Activated naive CD8-positive, alpha-beta T cell treated with anti-CD3 and anti-CD28 coated beads, Interleukin-2, amount 50 U/mL, for 16 hours (primary cell): ENCODE data around the gene SEPTIN1.
A peak's percentile ranks its signal among the peaks of the same experiment; 100 is the strongest.
"Not testable (repeated sequence)": the region's sequence is repeated elsewhere in the genome, so short reads cannot be mapped to it uniquely, and the experiment has no call there.

Experiments
- DNase-seq: peaks from one replicate; pipeline ENCODE4 v3.0.0-alpha.2; 2020; ENCODE audit warnings: low read depth, low spot score

SEPTIN1 gene

DNA sequence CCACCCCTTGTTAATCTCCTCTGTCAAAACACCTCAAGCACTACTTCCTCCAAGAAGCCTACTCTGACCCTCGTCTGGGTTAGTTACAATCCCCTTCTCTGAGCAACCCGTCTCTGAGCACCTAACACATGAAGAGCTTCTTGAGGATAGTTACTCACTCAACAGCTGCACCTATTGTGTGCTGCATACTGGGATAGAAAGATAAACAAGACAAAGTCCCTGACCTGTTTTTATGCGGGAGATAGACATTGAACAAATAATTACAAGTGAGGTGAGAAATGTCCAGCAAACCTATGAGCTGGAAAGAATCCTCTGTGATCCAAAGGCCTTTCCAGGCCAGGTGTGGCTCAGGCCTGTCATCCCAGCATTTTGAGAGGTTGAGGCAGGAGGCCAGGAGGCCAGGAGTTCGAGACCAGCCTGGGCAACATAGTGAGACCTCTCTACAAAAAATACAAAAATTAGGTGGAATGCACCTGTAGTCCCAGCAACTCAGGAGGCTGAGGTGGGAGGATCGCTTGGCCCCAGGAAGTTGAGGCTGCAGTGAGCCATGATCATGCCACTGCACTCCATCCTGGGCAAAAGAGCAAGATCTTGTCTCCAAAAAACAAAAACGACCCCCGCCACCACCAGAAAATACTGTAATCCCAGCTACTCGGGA lies 19.5 kb upstream of the SEPTIN1 start:
- DNase-seq, result no peak

DNA sequence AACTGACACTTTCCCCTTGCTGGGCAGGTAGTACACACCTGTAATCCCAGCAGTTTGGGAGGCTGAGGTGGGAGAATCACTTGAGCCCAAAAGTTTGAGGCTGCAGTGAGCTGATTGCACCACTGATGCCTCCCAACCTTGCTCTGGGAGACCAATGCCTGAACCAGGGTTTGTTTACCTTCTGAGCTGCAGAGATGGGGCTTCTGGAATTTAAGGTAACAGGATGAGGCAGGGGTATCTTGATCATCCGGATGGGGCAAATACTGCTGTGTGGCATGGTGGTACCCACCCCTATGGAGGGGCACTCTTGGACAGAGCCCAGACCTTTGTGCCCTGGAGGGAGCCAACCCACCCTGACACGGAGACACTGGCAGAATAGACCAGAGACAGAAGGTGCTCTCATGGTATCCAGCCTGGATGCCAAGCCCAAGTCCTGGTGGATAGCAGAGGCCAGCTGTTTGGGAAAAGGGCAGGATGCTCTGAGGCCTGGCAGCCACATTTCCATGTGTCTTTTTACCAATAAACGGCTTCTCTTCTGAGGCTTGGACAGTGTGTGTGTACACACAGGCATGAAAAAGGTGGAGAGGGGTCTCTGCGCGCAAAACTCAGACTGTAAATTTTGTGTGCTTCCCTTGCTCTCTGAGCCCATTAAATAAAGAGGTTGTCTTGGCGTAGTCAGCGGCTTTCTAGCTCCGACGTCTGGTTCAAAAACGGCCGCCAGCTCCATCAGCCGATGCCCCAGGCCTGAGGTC lies 17.2 kb upstream of the SEPTIN1 start:
- no peak for DNase-seq

DNA sequence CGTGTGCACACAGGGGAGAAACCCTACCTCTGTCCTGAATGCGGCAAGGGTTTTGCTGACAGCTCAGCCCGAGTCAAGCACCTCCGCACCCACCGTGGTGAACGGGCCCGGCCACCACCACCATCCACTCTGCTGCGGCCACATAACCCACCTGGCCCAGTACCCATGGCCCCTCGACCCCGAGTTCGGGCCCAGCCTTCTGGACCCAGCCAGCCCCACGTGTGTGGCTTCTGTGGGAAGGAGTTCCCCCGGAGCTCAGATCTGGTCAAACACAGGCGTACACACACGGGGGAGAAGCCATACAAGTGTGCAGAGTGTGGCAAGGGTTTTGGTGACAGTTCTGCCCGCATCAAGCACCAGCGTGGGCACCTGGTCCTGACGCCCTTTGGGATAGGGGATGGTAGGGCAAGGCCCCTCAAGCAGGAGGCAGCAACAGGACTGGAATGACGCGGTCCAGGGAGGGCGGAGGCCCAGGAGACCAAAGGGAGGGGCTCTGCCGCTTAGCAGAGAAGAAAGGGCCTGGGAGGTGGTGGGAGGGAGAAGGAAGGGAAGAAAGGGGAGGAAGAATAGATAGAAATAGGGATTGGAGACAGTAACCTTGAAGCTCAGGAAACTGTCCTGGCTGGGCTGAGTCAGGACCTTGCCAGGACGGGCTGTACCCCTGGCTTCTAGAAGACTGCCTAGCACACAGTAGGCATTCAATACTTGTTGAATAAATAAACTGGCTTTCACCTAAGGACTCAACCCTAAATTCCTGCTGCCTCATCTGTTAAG lies 16.5 kb upstream of the SEPTIN1 start:
- DNase-seq, result no peak

DNA sequence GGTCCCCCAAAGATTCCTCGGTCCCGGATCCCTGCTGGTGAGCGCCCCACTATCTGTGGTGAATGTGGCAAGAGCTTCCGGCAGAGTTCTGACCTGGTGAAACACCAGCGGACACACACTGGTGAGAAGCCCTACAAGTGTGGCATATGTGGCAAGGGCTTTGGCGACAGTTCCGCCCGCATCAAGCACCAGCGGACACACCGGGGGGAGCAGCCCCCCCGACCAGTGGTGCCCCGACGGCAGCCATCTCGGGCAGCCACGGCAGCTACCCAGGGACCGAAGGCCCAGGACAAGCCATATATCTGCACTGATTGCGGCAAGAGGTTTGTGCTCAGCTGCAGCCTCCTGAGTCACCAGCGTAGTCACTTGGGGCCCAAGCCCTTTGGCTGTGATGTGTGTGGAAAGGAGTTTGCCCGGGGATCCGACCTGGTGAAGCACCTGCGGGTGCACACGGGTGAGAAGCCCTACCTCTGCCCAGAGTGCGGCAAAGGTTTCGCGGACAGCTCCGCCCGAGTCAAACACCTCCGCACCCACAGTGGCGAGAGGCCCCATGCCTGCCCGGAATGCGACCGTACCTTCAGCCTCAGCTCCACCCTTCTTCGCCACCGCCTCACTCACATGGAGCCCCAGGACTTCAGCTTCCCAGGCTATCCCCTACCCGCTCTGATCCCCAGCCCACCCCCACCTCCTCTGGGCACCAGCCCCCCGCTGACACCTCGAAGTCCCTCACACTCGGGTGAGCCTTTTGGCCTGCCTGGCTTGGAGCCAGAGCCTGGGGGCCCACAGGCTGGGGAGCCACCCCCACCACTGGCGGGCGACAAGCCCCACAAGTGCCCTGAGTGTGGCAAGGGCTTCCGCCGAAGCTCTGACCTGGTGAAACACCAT lies 15.7 kb upstream of the SEPTIN1 start:
- DNase-seq, result no peak

DNA sequence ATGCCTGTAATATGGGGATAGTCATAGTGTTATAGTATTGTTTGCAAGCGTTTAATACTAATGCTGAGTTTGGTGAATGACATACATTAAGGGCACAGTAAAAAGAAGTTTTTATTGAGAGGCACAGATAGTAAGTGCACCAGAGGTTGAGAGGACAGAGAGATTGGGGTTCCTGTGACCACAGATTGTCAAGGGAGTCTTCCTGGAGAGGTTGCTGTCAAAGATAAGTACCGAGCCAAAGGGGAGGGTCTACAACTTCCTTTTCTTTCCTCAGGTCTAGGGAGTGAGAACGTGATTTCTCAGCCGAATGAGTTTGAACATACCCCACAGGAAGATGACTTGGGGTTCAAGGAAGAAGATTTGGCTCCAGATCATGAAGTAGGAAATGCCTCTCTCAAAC lies 14.7 kb upstream of the SEPTIN1 start:
- DNase-seq, result no peak

DNA sequence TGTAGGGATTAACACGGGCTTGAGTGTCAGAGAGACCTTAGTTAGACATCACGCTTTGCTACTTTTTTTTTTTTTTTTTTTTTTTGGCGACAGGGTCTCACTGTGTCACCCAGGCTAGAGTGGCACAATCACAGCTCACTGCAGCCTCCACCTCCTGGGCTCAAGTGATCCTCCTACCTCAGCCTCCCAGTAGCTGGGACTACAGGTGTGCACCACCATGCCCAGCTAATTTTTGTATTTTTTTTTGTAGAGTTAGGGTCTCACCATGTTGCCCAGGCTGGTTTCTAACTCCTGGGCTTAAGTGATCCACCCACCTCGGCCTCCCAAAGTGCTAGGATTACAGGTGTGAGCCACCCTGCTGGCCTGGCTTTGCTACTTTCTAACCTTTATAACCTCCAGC lies 14.3 kb upstream of the SEPTIN1 start:
- DNase-seq, result not testable (repeated sequence)

DNA sequence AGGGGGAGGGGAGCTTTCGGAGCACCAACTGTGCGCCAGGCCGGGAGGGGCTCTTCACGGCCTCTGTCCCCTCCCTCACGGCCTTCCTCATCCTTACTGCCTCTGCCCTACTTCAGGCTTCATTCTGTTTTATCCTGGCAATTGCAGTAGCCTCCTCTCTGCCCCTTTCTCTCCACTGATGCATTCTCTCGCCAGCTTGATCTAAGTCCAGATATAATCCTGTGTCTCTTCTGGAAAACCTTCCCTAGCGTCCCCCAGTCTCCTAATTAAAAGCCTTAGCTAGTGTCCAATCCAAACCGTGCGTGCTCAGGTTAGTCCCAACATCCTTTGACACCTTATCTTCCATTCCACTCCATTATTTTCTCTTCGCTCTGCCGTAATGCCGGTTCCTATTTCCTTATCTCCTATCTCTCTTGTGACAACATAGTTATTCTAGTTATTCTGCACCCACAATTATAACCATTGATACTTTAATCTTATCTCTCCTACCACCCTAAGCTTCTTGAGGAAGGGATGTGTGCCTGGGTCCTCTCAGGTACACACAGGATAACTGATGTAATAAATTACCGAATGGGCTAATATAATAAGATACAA lies 13.7 kb upstream of the SEPTIN1 start:
- no peak for DNase-seq

DNA sequence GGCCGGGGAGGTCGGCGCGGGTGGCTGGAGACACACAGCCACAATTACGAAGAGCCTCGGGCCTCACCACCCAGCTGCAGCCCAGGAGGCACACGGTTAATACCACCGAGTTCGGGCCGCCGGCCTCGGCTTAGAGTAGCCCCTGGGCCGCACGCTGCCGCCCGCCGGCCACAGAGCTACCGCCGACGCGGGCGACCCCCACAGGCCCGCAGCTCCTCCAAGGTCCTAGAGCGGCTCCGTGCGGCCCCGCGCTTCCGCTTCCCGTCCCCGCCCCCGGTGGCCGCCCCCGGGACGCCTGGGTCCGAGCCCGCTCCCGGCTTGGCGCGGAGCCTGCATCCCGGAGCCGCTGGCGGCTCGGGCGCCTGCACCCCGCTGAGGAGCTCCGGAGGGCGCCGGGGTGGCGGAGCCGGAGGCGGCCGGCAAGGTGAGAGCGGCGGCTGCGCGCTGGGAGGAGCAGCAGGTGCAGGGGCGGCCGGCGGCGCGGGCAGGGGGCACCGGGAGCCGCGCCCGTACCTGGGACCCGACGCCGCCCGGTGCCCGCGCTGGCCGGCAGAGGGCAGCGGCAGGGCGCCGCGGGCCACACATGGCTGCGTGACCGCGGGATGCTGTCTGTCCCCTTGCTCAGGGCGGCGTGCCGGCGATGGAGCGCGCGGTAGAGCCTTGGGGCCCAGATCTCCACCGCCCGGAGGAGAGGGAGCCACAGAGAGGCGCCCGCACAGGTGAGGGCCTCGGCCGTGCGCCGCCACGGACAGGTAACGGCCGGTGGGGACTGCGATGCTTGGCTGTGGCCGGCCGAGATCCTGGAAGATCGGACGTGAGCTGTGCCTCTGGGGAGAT lies 13.0 kb upstream of the SEPTIN1 start, which contains the start of gene ZNF48:
TSS of gene ZNF48 (plus strand) at position 266 of the 837 bp plus-strand sequence. CDS start at position 641, 375 bp downstream.
- DNase-seq, result no peak

- no peak for DNase-seq
Observed at GRCh38 chr16:30394592-30395154, 12.3 kb upstream of the SEPTIN1 start.

- no peak for DNase-seq
Observed at GRCh38 chr16:30383521-30383920, 1.2 kb upstream of the SEPTIN1 start.

GRCh38 chr16:30381291-30382041 lies 895 bp downstream of the SEPTIN1 start:
- DNase-seq, result no peak

DNA sequence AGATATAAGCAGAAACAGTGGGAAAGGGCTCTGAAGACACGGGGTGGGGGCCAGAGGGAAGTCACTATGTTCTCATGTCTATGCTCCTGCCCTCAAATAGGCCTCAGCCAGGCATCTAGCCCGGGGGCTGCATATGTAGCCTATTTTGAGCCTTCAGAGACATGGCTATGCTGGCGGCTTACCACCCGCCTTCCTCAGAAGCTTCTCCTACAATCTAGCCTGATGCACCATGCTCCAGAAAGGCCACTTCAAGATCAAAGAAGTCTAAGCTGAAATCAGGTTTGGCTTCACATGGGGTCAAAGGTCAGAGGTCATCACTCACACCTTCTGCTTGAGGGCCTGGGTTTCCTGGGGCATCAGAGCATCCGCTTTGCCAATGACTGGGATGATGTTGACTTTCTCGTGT lies 1.6 kb downstream of the SEPTIN1 start:
- no peak for DNase-seq

GRCh38 chr16:30380072-30380802 lies 2.1 kb downstream of the SEPTIN1 start:
- DNase-seq, result no peak

DNA sequence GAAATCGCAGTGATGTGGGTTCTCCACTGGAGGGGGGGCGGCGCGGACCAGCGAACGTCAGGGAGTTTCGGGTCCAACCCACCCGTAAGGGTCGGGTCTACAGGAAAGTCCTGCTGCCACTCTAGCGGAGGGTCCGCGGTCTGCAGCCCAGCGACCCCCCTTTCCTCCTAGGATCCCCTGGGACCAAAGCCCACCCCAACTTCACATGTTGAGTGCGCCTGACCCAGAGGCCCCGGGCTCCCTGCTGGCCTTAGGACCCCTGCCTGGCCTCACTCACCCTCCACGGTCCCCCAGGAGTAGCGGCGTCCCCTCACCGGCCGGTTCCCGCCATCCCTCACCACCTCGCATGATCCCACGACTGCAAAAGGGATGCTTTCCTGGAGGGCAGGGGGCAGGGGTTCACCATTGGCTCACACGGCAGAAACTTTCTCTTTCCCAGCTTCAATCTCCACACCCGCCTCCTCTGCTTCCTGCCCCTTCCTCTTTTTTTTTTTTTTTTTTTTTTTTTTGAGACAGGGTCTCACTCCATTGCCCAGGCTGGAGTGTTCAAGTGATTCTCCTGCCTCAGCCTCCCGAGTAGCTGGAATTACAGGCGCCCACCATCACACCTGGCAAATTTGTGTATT lies 3.1 kb downstream of the SEPTIN1 start:
- DNase-seq, result no peak

DNA sequence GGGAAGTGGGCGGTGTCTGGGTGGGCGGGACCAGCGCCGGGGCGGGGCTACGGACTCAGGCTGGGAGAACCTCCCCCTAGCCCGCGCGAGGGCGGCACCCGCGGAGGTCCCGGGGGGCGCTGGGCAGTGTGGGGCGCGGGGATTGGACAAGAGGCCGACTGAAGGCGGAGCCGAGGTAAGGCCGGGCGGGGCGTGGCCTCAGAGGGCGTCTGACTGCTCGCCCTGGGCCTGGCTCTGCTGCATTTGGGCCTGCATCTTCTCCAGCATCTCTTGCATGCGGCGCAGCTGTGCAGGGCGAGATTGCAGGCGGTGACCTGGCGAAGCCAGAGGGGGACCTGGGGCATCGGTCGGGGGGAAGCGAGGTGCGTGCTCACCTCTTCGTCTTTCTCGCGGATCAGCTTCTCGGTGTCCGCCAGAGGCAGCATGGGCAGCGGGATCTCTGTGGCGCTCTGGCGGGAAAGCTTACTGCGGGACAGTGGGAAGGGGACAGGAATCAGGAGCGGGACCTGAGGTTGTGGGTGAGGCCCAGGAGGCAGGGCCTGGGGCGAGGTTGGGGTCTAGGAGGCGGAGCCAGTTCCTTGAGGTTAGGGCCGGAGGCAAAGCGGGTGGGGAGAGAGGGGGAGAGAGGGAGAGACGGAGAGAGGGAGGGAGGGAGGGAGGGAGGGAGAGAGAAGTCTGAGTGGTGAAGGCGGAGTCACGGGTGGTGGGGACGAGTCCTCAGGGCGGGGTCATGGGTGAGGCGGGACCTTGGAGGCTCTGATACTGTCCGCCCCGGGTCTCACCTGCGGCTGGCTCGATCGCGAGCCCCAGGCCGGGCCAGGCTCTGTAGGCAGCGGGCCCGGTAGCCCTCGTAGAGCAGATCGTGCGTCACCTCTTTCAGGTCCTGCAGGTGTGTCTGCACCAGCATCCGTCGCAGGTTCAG lies 3.9 kb downstream of the SEPTIN1 start:
- peak; percentile 97 for DNase-seq

GRCh38 chr16:30377812-30378235 lies 4.5 kb downstream of the SEPTIN1 start:
- DNase-seq, result peak; percentile 60
